ENCODE measurements around the gene TTC31.

DNA sequence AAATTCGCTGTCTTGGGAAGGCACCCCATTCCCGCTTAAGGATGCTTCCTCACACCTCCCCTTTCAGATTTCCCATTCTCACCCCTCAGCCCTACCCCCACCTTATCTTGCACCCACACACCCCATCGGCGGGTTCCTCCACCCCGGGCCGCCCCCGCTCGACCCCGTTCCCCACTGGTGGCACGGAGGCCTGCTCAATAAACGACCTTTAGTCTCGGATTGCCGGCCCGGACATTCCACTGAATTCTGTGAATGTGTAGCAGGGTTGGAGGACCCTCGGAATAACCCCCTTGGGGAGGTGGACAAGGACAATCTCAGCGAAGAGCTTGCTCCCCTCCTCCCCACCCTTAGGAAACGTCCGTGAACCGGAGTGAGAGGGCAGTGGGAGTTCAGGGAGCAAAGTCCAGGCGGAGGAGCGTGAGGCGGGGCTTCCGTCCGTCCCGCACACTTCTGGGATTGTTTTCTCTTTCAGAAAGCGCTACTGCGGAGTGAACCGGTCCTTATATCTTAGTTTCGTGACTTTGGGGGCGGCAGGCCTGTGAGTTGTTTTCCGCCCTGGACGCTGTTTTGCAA, 19.4 kb downstream of the TTC31 start:
- TF ChIP-seq EZH2 (IDR thresholded peaks at IDR 0.05; ENCODE audit: borderline replicate concordance, insufficient read depth, low read depth, low read length, poor library complexity, severe bottlenecking), result no peak
- TF ChIP-seq, protein P1, sequence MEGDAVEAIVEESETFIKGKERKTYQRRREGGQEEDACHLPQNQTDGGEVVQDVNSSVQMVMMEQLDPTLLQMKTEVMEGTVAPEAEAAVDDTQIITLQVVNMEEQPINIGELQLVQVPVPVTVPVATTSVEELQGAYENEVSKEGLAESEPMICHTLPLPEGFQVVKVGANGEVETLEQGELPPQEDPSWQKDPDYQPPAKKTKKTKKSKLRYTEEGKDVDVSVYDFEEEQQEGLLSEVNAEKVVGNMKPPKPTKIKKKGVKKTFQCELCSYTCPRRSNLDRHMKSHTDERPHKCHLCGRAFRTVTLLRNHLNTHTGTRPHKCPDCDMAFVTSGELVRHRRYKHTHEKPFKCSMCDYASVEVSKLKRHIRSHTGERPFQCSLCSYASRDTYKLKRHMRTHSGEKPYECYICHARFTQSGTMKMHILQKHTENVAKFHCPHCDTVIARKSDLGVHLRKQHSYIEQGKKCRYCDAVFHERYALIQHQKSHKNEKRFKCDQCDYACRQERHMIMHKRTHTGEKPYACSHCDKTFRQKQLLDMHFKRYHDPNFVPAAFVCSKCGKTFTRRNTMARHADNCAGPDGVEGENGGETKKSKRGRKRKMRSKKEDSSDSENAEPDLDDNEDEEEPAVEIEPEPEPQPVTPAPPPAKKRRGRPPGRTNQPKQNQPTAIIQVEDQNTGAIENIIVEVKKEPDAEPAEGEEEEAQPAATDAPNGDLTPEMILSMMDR (IDR thresholded peaks at IDR 0.05), result no peak
